Calu3 (cell line): ENCODE data around the gene SLC20A1. TPM values are rescaled to one million over a fixed set of nuclear protein-coding genes. Genes with fewer than 3 reads are reported as not detected.
A peak's percentile ranks its signal among the peaks of the same experiment; 100 is the strongest.

Source experiments
- BruUV-seq: library from RNA; stranded (reverse); fragments of 400-500 nt; replicated peaks from 2 replicates; lab custom pipeline; 2021; lab: Mats Ljungman, UMichigan
- CTCF ChIA-PET: fragments of 300-600 bp; sonication (Branson Sonifier 250); formaldehyde crosslinking; loops from one replicate; lab custom pipeline; 2022; ENCODE audit warnings: antibody characterized with exemption; lab: Charles Lee
- DNase-seq: peaks from one replicate; pipeline ENCODE4 v3.0.0; 2022
- H3K27ac Mint-ChIP-seq: one replicate; pipeline ENCODE4 v1.8.0; 2022; ENCODE audit warnings: mixed read lengths; ENCODE audit not compliant: unreplicated experiment
- H3K27me3 Mint-ChIP-seq: one replicate; pipeline ENCODE4 v1.8.0; 2022; ENCODE audit warnings: mixed read lengths; ENCODE audit not compliant: unreplicated experiment
- H3K36me3 Mint-ChIP-seq: one replicate; pipeline ENCODE4 v1.8.0; 2022; ENCODE audit warnings: mild to moderate bottlenecking, moderate library complexity, mixed read lengths; ENCODE audit not compliant: insufficient read depth, unreplicated experiment
- H3K4me1 Mint-ChIP-seq: one replicate; pipeline ENCODE4 v1.8.0; 2022; ENCODE audit warnings: mild to moderate bottlenecking, low read depth, mixed read lengths; ENCODE audit not compliant: unreplicated experiment
- H3K4me3 Mint-ChIP-seq: one replicate; pipeline ENCODE4 v1.8.0; 2022; ENCODE audit warnings: mild to moderate bottlenecking, low read depth, moderate library complexity, mixed read lengths; ENCODE audit not compliant: unreplicated experiment
- H3K9me3 Mint-ChIP-seq: one replicate; pipeline ENCODE4 v1.8.0; 2022; ENCODE audit warnings: low read depth, mixed read lengths; ENCODE audit not compliant: unreplicated experiment
- CTCF ChIP-seq: fragments of 200-600 bp; IDR thresholded peaks from one replicate; pipeline ENCODE4 v1.8.0; 2022; ENCODE audit warnings: antibody characterized with exemption; ENCODE audit not compliant: unreplicated experiment
- intact Hi-C: fragments of 100-400 bp; cut with micrococcal nuclease; formaldehyde crosslinking; loops from one replicate; pipeline ENCODE4 v1.10.0; 2022; ENCODE audit not compliant: unreplicated experiment
- total RNA-seq: library from RNA; stranded (reverse); gene quantifications from 2 replicates; pipeline ENCODE4 v1.2.3, GENCODE V29; 2022

SLC20A1 gene
- total RNA-seq, 1 experiment from 2014 or later = 84.5 TPM

- Mint-ChIP-seq H3K9me3 (no peaks in the 10 kb centered on the region), H3K4me3 (peak overlapping the region; percentile 43), H3K36me3 (peaks cover 11% of the 10 kb centered on the region), H3K27ac (peak overlapping the region; percentile 85), H3K4me1 (peaks cover 68% of the 10 kb centered on the region), H3K27me3 (no peaks in the 10 kb centered on the region)
- peak; percentile 66 for DNase-seq
- no peak for TF ChIP-seq CTCF
- intact Hi-C loops = loop anchor here (1.0 to 2.0 kb wide), 2 partner anchors 63 to 99 kb away; no protein-coding TSS in a partner anchor
- BruUV-seq = TSS peak; percentile 93
- CTCF ChIA-PET = interaction anchor here (0.7 to 5.5 kb wide), 11 partner anchors 10 to 315 kb away, joined by 3 to 92 read pairs (median 4); partner anchors contain the start of genes CHCHD5 and SLC20A1
These were observed 18.4 kb upstream of the SLC20A1 start for GRCh38 chr2:112627060-112628040.

DNA sequence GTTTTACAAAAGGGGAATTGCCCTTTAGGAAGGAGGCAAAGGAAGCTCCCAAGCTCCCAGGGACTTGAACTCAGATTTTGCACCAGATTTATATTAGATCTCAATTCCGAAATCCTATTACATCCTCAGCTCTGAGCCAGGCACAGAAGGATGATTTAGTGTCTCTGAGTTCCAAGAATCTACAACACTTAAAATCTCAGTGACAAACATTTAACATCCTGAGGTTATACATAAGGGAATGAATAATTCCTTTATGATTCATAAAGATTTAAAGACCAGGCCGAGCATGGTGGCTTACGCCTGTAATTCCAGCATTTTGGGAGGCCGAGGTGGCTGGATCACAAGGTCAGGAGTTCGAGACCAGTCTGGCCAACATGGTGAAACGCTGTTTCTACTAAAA, 16.5 kb upstream of the SLC20A1 start:
- CTCF ChIA-PET = interaction anchor here (0.9 kb wide), 1 partner anchor 97 kb away, joined by 3 read pairs; no protein-coding TSS in a partner anchor
- peaks cover 11% of the 10 kb centered on the region for H3K36me3 Mint-ChIP-seq

GRCh38 chr2:112629823-112630222, 15.9 kb upstream of the SLC20A1 start:
- no peak for TF ChIP-seq CTCF
- no peaks in the 10 kb centered on the region for H3K27me3 Mint-ChIP-seq
- no peak for DNase-seq
- H3K4me1 Mint-ChIP-seq = peaks cover 58% of the 10 kb centered on the region
- peaks cover 11% of the 10 kb centered on the region for H3K36me3 Mint-ChIP-seq
- H3K4me3 Mint-ChIP-seq = no peak overlapping the region
- peak overlapping the region; percentile 52 for H3K27ac Mint-ChIP-seq
- CTCF ChIA-PET = interaction anchor here (0.9 to 1.2 kb wide), 2 partner anchors 15 to 97 kb away, joined by 3 to 5 read pairs; no protein-coding TSS in a partner anchor
- BruUV-seq = no TSS peak
- H3K9me3 Mint-ChIP-seq = no peaks in the 10 kb centered on the region
- intact Hi-C loops = no loop called here

More for the DNA sequence above, 16.5 kb upstream of the SLC20A1 start:
- H3K9me3 Mint-ChIP-seq = no peaks in the 10 kb centered on the region
- intact Hi-C loops = no loop called here
- no TSS peak for BruUV-seq
- peaks cover 64% of the 10 kb centered on the region for H3K4me1 Mint-ChIP-seq
- TF ChIP-seq CTCF = no peak
- H3K27me3 Mint-ChIP-seq = no peaks in the 10 kb centered on the region
- no peak for DNase-seq
- H3K27ac Mint-ChIP-seq = peak overlapping the region; percentile 52
- no peak overlapping the region for H3K4me3 Mint-ChIP-seq

DNA sequence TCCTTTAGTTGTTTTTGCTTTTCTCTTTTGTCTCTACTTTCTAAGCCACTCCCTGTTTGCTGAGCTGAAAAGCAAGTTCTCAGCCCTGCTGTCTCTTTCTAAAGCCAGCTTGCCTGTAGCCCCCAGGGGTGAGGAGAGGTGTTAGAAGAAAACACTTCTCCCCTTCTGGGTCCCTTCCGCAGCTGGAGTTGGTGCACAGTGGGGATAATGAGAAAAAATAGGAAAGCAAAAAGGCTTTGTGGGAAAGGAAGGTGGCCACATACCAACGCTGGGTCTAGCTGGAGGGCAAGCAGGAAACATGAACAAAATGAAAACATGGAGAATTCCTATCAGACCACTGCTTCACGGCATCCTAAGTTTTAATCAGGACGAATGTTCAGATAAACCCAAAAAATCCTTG, 15.5 kb upstream of the SLC20A1 start:
- intact Hi-C loops = no loop called here

More for the DNA sequence above, 15.5 kb upstream of the SLC20A1 start:
- no peak for DNase-seq
- no peak overlapping the region for H3K4me3 Mint-ChIP-seq
- peaks cover 11% of the 10 kb centered on the region for H3K36me3 Mint-ChIP-seq
- CTCF ChIA-PET = interaction anchor here (1.2 to 1.3 kb wide), 3 partner anchors 11 to 96 kb away, joined by 3 to 5 read pairs (median 5); no protein-coding TSS in a partner anchor
- peaks cover 58% of the 10 kb centered on the region for H3K4me1 Mint-ChIP-seq
- no peak for TF ChIP-seq CTCF
- BruUV-seq = no TSS peak
- no peaks in the 10 kb centered on the region for H3K9me3 Mint-ChIP-seq
- H3K27me3 Mint-ChIP-seq = no peaks in the 10 kb centered on the region
- H3K27ac Mint-ChIP-seq = peak overlapping the region; percentile 36
